ENCODE data around the gene SLC41A3.
A peak's percentile ranks its signal among the peaks of the same experiment; 100 is the strongest.
"Not testable (repeated sequence)": the region's sequence is repeated elsewhere in the genome, so short reads cannot be mapped to it uniquely, and the experiment has no call there.

SLC41A3 gene

GRCh38 chr3:126106336-126107202, 22.6 kb upstream of the SLC41A3 start:
- DNase-seq (ENCODE audit: low read depth): no peak

- no peak for DNase-seq (ENCODE audit: low read depth)
Measured at GRCh38 chr3:126105691-126106187, 21.8 kb upstream of the SLC41A3 start.

GRCh38 chr3:126104742-126105605, 21.1 kb upstream of the SLC41A3 start:
- DNase-seq (ENCODE audit: low read depth): no peak

- no peak for DNase-seq (ENCODE audit: low read depth)
Measured at GRCh38 chr3:126104028-126104635, 20.2 kb upstream of the SLC41A3 start.

- DNase-seq (ENCODE audit: low read depth): no peak
Measured at GRCh38 chr3:126103121-126104027, 19.4 kb upstream of the SLC41A3 start.

- DNase-seq (ENCODE audit: low read depth): peak; percentile 27
Measured at GRCh38 chr3:126102530-126102951, 18.6 kb upstream of the SLC41A3 start.

- DNase-seq (ENCODE audit: low read depth): no peak
Measured at GRCh38 chr3:126102011-126102410, 18.1 kb upstream of the SLC41A3 start.

- no peak for DNase-seq (ENCODE audit: low read depth)
Measured at GRCh38 chr3:126101521-126101982, 17.6 kb upstream of the SLC41A3 start.

- no peak for DNase-seq (ENCODE audit: low read depth)
Measured at GRCh38 chr3:126100634-126101301, 16.8 kb upstream of the SLC41A3 start.

- no peak for DNase-seq (ENCODE audit: low read depth)
Measured at GRCh38 chr3:126100269-126100633, 16.3 kb upstream of the SLC41A3 start.

GRCh38 chr3:126098391-126098858, 14.5 kb upstream of the SLC41A3 start:
- DNase-seq (ENCODE audit: low read depth): no peak

- no peak for DNase-seq (ENCODE audit: low read depth)
Measured at GRCh38 chr3:126097801-126098200, 13.9 kb upstream of the SLC41A3 start.

GRCh38 chr3:126096274-126096673, 12.3 kb upstream of the SLC41A3 start:
- DNase-seq (ENCODE audit: low read depth): not testable (repeated sequence)

- not testable (repeated sequence) for DNase-seq (ENCODE audit: low read depth)
Measured at GRCh38 chr3:126092128-126092527, 8.2 kb upstream of the SLC41A3 start.

- DNase-seq (ENCODE audit: low read depth): no peak
Measured at GRCh38 chr3:126087552-126088175, 3.7 kb upstream of the SLC41A3 start.

- no peak for DNase-seq (ENCODE audit: low read depth)
Measured at GRCh38 chr3:126085841-126086240, 1.9 kb upstream of the SLC41A3 start.

- no peak for DNase-seq (ENCODE audit: low read depth)
Measured at GRCh38 chr3:126085276-126085675, 1.4 kb upstream of the SLC41A3 start.

GRCh38 chr3:126084768-126085180, 850 bp upstream of the SLC41A3 start:
- no peak for DNase-seq (ENCODE audit: low read depth)

- no peak for DNase-seq (ENCODE audit: low read depth)
Measured at GRCh38 chr3:126083511-126083912, 412 bp downstream of the SLC41A3 start.

GRCh38 chr3:126083138-126083445, 832 bp downstream of the SLC41A3 start:
- DNase-seq (ENCODE audit: low read depth): no peak

Measured in fibroblast of the conjunctiva (primary cell).